Natural killer cell (primary cell): ENCODE data around the gene GLI3. TPM values are rescaled to one million over a fixed set of nuclear protein-coding genes. Genes with fewer than 3 reads are reported as not detected.

Experiments
- ATAC-seq, 3 donors: fragments of 150-1000 bp in 2 of 3; fragments of 200-7000 bp in 1 of 3; cut with Tn5 transposase; 1 replicate in 1 of 3; 2 replicates in 2 of 3; pipeline ENCODE4 v1.10.0; 2021; ENCODE audit warnings: mild to moderate bottlenecking in 2 of 3, moderate library complexity in 2 of 3
- DNase-seq, 2 donors: peaks; one replicate each; pipeline versions ENCODE4 v3.0.0 to v3.0.0-alpha.2; 2013 to 2021; ENCODE audit warnings: mixed read lengths in 1 of 2
- H3K27ac ChIP-seq: one replicate; pipeline ENCODE4 v1.5.1; 2013; ENCODE audit warnings: mild to moderate bottlenecking, low read length
- H3K27me3 ChIP-seq: one replicate; pipeline ENCODE4 v1.6.1; 2013; ENCODE audit warnings: low read length; ENCODE audit not compliant: control insufficient read depth, insufficient read depth
- H3K36me3 ChIP-seq: one replicate; pipeline ENCODE4 v1.6.1; 2013; ENCODE audit warnings: low read length; ENCODE audit not compliant: control insufficient read depth, insufficient read depth
- H3K4me1 ChIP-seq: one replicate; pipeline ENCODE4 v1.6.1; 2013; ENCODE audit warnings: low read length; ENCODE audit not compliant: control insufficient read depth, insufficient read depth
- H3K4me3 ChIP-seq: one replicate; pipeline ENCODE4 v1.5.1; 2013; ENCODE audit warnings: low read length
- H3K9me3 ChIP-seq: one replicate; pipeline ENCODE4 v1.6.1; 2013; ENCODE audit warnings: low read length; ENCODE audit not compliant: control insufficient read depth, insufficient read depth
- H3K27ac Mint-ChIP-seq, 2 donors: one replicate each; pipeline ENCODE4 v1.8.0; 2022; ENCODE audit warnings: mild to moderate bottlenecking in 2 of 2, mixed read lengths in 2 of 2, moderate library complexity in 1 of 2
- H3K27me3 Mint-ChIP-seq, 2 donors: one replicate each; pipeline ENCODE4 v1.8.0; 2022; ENCODE audit warnings: low read depth in 2 of 2, mixed read lengths in 2 of 2
- H3K36me3 Mint-ChIP-seq: one replicate; pipeline ENCODE4 v1.8.0; 2022; ENCODE audit warnings: mixed read lengths
- H3K4me1 Mint-ChIP-seq, 2 donors: one replicate each; pipeline ENCODE4 v1.8.0; 2022; ENCODE audit warnings: mixed read lengths in 2 of 2
- H3K4me3 Mint-ChIP-seq: one replicate; pipeline ENCODE4 v1.8.0; 2022; ENCODE audit warnings: mild to moderate bottlenecking, moderate library complexity, mixed read lengths
- H3K9me3 Mint-ChIP-seq, 2 donors: one replicate each; pipeline ENCODE4 v1.8.0; 2022; ENCODE audit warnings: mixed read lengths in 2 of 2
- whole genome bisulfite sequencing: methylation state at CpG from one replicate; pipeline ENCODE4 v1.1.7; 2013; ENCODE audit warnings: missing lambda C conversion rate; ENCODE audit not compliant: insufficient coverage; 5-methylcytosine and 5-hydroxymethylcytosine counted together
- intact Hi-C: fragments of 100-400 bp; cut with micrococcal nuclease; formaldehyde crosslinking; loops from one replicate; pipeline ENCODE4 v1.14.2; 2022
- total RNA-seq, 4 donors: library from RNA; stranded (reverse); fragments of 120-200 nt in 1 of 4; gene quantifications; one replicate each; pipeline versions ENCODE4 v1.2.3 to v1.2.4, GENCODE V29; 2013 to 2022
- TF ChIP-seq, protein P1 (sequence below): fragments of 200-600 bp; IDR thresholded peaks from one replicate; pipeline ENCODE4 v1.8.0; 2022; ENCODE audit warnings: antibody characterized with exemption

Gene GLI3
- total RNA-seq, 3 donors from 2014 or later (not counting 1 experiment from before 2014, with no cell fraction given), result 2.9 to 4.7 (median 3.1) TPM

DNA sequence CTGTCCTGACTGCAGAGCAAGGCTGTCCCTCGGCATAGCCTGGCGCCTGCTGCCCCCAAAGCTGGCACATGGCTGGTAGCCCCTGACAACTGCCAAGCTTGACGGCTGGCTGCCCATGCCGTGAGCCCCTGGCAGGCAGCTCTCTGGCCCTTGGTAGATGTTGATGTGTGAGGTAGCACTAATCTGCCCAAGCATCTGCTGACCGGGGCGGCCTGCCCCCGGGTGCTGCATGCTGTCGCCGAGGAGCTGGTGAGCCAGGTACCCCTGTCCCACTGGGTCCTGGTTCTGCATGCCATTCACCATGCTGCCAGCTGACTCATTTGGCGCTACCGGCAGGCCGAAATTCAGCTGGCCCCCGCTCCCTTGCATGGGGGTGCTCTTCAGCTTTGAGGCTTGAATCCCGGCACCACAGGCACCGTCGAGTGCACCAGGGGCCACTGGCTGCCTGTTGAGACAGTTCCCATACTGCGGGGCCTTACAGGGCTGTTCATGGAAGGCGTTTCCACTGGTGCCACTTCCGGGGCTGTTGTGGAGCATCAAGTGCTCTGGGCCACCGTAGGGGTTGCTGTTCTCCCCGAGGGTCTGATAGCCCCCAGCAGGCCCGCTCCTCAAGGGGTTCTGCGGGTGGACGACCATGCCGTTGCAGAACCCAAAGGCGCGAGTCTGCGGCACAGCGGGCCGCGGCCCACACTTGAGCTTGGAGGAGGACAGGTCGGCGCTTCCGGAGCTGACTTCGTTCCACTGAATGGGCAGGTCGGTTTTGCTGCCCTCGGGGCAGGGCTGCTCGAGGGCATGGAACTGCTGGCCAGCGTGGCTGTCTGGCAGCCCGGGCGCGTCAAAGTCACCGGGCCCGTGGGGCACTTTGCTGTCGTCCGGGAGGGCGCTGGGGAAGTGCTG lies 271.9 kb downstream of the GLI3 start:
- Mint-ChIP-seq H3K36me3 (no peaks in the 10 kb centered on the region), H3K4me1 (no peaks in the 10 kb centered on the region), H3K4me3 (no peak overlapping the region), H3K27ac (no peak overlapping the region), H3K9me3 (no peaks in the 10 kb centered on the region), H3K27me3 (peaks cover 0 to 15% of the 10 kb centered on the region in 2 donors)
- WGBS, result 95% methylated on average over 47 of the region's 47 CpGs
- no peak for DNase-seq
- TF ChIP-seq, protein P1, sequence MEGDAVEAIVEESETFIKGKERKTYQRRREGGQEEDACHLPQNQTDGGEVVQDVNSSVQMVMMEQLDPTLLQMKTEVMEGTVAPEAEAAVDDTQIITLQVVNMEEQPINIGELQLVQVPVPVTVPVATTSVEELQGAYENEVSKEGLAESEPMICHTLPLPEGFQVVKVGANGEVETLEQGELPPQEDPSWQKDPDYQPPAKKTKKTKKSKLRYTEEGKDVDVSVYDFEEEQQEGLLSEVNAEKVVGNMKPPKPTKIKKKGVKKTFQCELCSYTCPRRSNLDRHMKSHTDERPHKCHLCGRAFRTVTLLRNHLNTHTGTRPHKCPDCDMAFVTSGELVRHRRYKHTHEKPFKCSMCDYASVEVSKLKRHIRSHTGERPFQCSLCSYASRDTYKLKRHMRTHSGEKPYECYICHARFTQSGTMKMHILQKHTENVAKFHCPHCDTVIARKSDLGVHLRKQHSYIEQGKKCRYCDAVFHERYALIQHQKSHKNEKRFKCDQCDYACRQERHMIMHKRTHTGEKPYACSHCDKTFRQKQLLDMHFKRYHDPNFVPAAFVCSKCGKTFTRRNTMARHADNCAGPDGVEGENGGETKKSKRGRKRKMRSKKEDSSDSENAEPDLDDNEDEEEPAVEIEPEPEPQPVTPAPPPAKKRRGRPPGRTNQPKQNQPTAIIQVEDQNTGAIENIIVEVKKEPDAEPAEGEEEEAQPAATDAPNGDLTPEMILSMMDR, result no peak
- Histone ChIP-seq H3K4me3 (no peak overlapping the region), H3K4me1 (no peaks in the 10 kb centered on the region), H3K27me3 (no peaks in the 10 kb centered on the region), H3K27ac (no peak overlapping the region), H3K36me3 (no peaks in the 10 kb centered on the region), H3K9me3 (no peaks in the 10 kb centered on the region)
- no peak for ATAC-seq
- intact Hi-C loops, result no loop called here

DNA sequence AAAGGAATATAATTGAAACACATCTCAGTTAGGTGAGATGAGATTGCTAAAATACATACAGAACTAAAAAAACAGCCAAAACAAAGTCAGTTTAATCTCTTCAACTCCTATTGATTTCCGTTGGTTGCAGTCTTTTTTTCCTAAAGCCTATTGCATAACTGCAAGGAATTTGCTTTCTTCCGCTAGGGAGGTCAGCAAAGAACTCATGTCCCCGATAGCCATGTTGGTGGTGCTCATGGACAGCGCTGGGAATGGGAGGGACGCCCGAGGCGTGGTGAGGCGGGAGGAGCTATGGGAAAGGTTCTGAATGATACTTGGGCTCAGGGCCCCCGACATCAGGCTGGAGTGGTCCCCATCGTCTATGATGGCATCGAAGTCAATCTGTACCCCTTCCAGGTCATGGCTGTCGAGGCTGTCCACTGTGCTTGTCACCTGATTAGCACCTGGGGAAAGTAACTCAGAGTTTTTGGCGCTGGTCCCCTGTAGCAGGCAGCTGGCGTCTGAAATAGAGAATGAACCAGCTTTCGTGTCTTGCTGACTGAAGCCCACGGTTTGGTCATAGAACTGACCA lies 272.7 kb downstream of the GLI3 start:
- ATAC-seq, result no peak
- Mint-ChIP-seq H3K9me3 (no peaks in the 10 kb centered on the region), H3K4me3 (no peak overlapping the region), H3K4me1 (no peaks in the 10 kb centered on the region), H3K27me3 (peaks cover 0 to 18% of the 10 kb centered on the region in 2 donors), H3K27ac (no peak overlapping the region), H3K36me3 (no peaks in the 10 kb centered on the region)
- H3K27me3 ChIP-seq, result no peaks in the 10 kb centered on the region
- no peak for DNase-seq
- H3K9me3 ChIP-seq, result no peaks in the 10 kb centered on the region
- intact Hi-C loops, result no loop called here
- H3K4me1 ChIP-seq, result no peaks in the 10 kb centered on the region
- H3K4me3 ChIP-seq, result no peak overlapping the region
- 93% methylated on average over 16 of the region's 16 CpGs for WGBS
- no peaks in the 10 kb centered on the region for H3K36me3 ChIP-seq
- TF ChIP-seq, protein P1, result no peak
- H3K27ac ChIP-seq, result no peak overlapping the region

DNA sequence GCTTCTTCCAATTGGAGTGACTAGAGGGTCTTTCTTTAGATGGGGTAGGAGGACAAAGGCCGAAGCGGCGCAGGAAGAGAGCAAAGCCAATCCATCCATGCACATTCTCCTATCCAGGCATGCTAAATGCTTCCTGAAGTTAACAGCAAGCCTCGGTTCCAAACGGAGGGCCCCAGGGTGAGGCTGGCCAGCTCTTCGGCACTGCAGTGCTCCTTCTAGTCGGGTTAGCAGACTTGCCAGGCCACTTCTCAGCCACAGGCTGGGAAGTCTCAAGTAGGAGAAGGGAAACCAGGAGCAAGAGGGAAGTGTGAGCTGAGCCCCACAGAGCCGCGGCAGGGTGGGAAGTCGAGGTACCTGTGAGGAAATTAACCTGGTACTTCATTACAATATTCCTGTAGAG lies 280.3 kb downstream of the GLI3 start:
- Histone ChIP-seq H3K27me3 (no peaks in the 10 kb centered on the region), H3K9me3 (no peaks in the 10 kb centered on the region), H3K27ac (no peak overlapping the region), H3K36me3 (no peaks in the 10 kb centered on the region), H3K4me3 (no peak overlapping the region), H3K4me1 (no peaks in the 10 kb centered on the region)
- TF ChIP-seq, protein P1, result no peak
- Mint-ChIP-seq H3K27ac (no peak overlapping the region), H3K4me3 (no peak overlapping the region), H3K4me1 (no peaks in the 10 kb centered on the region), H3K9me3 (no peaks in the 10 kb centered on the region), H3K36me3 (no peaks in the 10 kb centered on the region), H3K27me3 (peaks cover 10 to 42% of the 10 kb centered on the region in 2 donors)
- DNase-seq, result no peak
- ATAC-seq, result no peak
- intact Hi-C loops, result no loop called here
- 80% methylated on average over 10 of the region's 10 CpGs for WGBS
